HCT116 (cell line): Measurements from ENCODE around the gene SGMS2. TPM values are rescaled to one million over a fixed set of nuclear protein-coding genes. Genes with fewer than 3 reads are reported as not detected.

Experiments
- ATAC-seq: fragments of 200-7000 bp; cut with Tn5 transposase; 2 replicates; pipeline ENCODE4 v1.9.1; 2020; ENCODE audit warnings: mild to moderate bottlenecking, moderate library complexity
- BruUV-seq: library from RNA; stranded (reverse); fragments of 400-500 nt; replicated peaks from 2 replicates; lab custom pipeline; 2021; lab: Mats Ljungman, UMichigan
- CTCF ChIA-PET: fragments of 300-600 bp; sonication (Branson Sonifier 250); formaldehyde crosslinking; loops from one replicate; lab custom pipeline; 2021; ENCODE audit warnings: antibody characterized with exemption; lab: Charles Lee
- POLR2A ChIA-PET: fragments of 300-600, 350-600 bp; sonication (Branson Sonifier 250); formaldehyde crosslinking; loops from one replicate; lab custom pipeline; 2021; ENCODE audit warnings: antibody characterized with exemption; lab: Charles Lee
- RAD21 ChIA-PET, 2 experiments: fragments of 300-600 bp; sonication (Branson Sonifier 250); formaldehyde crosslinking; loops; one replicate each; lab custom pipeline; 2023; ENCODE audit warnings: low total read pairs in 2 of 2; ENCODE audit not compliant: uncharacterized antibody in 2 of 2, unreplicated experiment in 2 of 2, low non-redundant PET in 1 of 2; lab: Charles Lee
- DNase-seq: peaks from one replicate; pipeline ENCODE4 v3.0.0-alpha.2; 2010; ENCODE audit warnings: low read depth, low spot score
- H2AFZ ChIP-seq: fragments of 200-600 bp; shearing (Covaris generic), sonication (generic); 2 replicates; pipeline ENCODE4 v1.6.1; 2017; ENCODE audit warnings: low read depth, mixed run types, mixed read lengths, antibody characterized with exemption, low read length; ENCODE audit not compliant: poor library complexity, severe bottlenecking
- H3K27ac ChIP-seq: 2 replicates; pipeline ENCODE4 v1.5.1; 2012; ENCODE audit warnings: low read depth, low read length
- H3K27me3 ChIP-seq: fragments of 200-600 bp; sonication (generic); 2 replicates; pipeline ENCODE4 v1.6.1; 2016; ENCODE audit warnings: mixed run types, low read length, mixed read lengths; ENCODE audit not compliant: insufficient read depth
- H3K36me3 ChIP-seq, 2 experiments: fragments of 200-500 bp in 1 of 2; fragments of 200-600 bp in 1 of 2; sonication (Bioruptor generic) in 1 of 2; sonication (generic) in 1 of 2; 2 replicates each; pipeline versions ENCODE4 v1.5.1 to v1.6.1; 2014 to 2016; ENCODE audit warnings: low read length in 2 of 2, inconsistent platforms in 1 of 2, mixed read lengths in 1 of 2, mixed run types in 1 of 2; ENCODE audit not compliant: insufficient read depth in 2 of 2, control insufficient read depth in 1 of 2
- H3K4me1 ChIP-seq, 2 experiments: fragments of 200-600 bp in 1 of 2; sonication (generic) in 1 of 2; 2 replicates each; pipeline versions ENCODE4 v1.5.1 to v1.6.1; 2012 to 2017; ENCODE audit warnings: low read length in 2 of 2, inconsistent platforms in 1 of 2, mild to moderate bottlenecking in 1 of 2, mixed read lengths in 1 of 2, mixed run types in 1 of 2, moderate library complexity in 1 of 2; ENCODE audit not compliant: insufficient read depth in 2 of 2, control insufficient read depth in 1 of 2
- H3K4me2 ChIP-seq: fragments of 200-600 bp; sonication (generic); 2 replicates; pipeline ENCODE4 v1.6.1; 2017; ENCODE audit warnings: mixed run types, low read length, mixed read lengths
- H3K4me3 ChIP-seq, 2 experiments: fragments of 200-600 bp in 1 of 2; sonication (generic) in 1 of 2; replicated peaks in 1 of 2; 2 replicates each; pipeline ENCODE4 v1.5.1; 2011 to 2016; ENCODE audit warnings: low read length in 2 of 2, control low read depth in 1 of 2, low read depth in 1 of 2, mild to moderate bottlenecking in 1 of 2, mixed read lengths in 1 of 2, mixed run types in 1 of 2
- H3K79me2 ChIP-seq: fragments of 200-600 bp; sonication (generic); 2 replicates; pipeline ENCODE4 v1.6.1; 2017; ENCODE audit warnings: mild to moderate bottlenecking, mixed run types, low read length, moderate library complexity, mixed read lengths; ENCODE audit not compliant: insufficient read depth
- H3K9ac ChIP-seq: fragments of 200-600 bp; sonication (generic); 2 replicates; pipeline ENCODE4 v1.6.1; 2016; ENCODE audit warnings: low read length, mixed read lengths
- H3K9me2 ChIP-seq: fragments of 200-600 bp; sonication (generic), shearing (Covaris generic); 2 replicates; pipeline ENCODE4 v1.6.1; 2017; ENCODE audit warnings: mixed run types, mild to moderate bottlenecking, moderate library complexity; ENCODE audit not compliant: insufficient read depth
- H3K9me3 ChIP-seq, 2 experiments: fragments of 200-500 bp in 1 of 2; fragments of 200-600 bp in 1 of 2; sonication (Bioruptor generic) in 1 of 2; sonication (generic) in 1 of 2; 2 replicates each; pipeline ENCODE4 v1.6.1; 2014 to 2017; ENCODE audit warnings: low read length in 2 of 2, mixed read lengths in 2 of 2, inconsistent platforms in 1 of 2, low read depth in 1 of 2, mild to moderate bottlenecking in 1 of 2, mixed run types in 1 of 2, moderate library complexity in 1 of 2; ENCODE audit not compliant: control insufficient read depth in 1 of 2, insufficient read depth in 1 of 2
- H4K20me1 ChIP-seq: fragments of 200-600 bp; sonication (generic), shearing (Covaris generic); 2 replicates; pipeline ENCODE4 v1.6.1; 2017; ENCODE audit warnings: mixed run types, mild to moderate bottlenecking, moderate library complexity; ENCODE audit not compliant: insufficient read depth
- CEBPB ChIP-seq: IDR thresholded peaks from 2 replicates; pipeline ENCODE4 v1.6.1; 2012; ENCODE audit warnings: low read depth
- EGR1 ChIP-seq: IDR thresholded peaks from 2 replicates; pipeline ENCODE4 v1.6.1; 2012; ENCODE audit warnings: low read depth
- EZH2 ChIP-seq: fragments of 200-600 bp; sonication (generic); IDR thresholded peaks from 2 replicates; pipeline ENCODE4 v1.6.1; 2017; ENCODE audit warnings: antibody characterized with exemption, mixed run types
- POLR2AphosphoS5 ChIP-seq: IDR thresholded peaks from 2 replicates; pipeline ENCODE4 v1.6.1; 2011; ENCODE audit warnings: mild to moderate bottlenecking, low read depth, low read length, moderate library complexity
- RAD21 ChIP-seq: IDR thresholded peaks from 2 replicates; pipeline ENCODE4 v1.6.1; 2012; ENCODE audit warnings: low read depth, mild to moderate bottlenecking
- SP1 ChIP-seq: IDR thresholded peaks from 2 replicates; pipeline ENCODE4 v1.6.1; 2012; ENCODE audit warnings: low read depth
- TCF7L2 ChIP-seq: IDR thresholded peaks from 2 replicates; pipeline ENCODE4 v1.7.0; 2011; ENCODE audit warnings: borderline replicate concordance, inconsistent platforms; ENCODE audit not compliant: insufficient read depth, insufficient read length; ENCODE audit errors: extremely low read depth
- YY1 ChIP-seq: IDR thresholded peaks from 2 replicates; pipeline ENCODE4 v1.6.1; 2011; ENCODE audit warnings: low read length, low read depth, moderate library complexity, mild to moderate bottlenecking; ENCODE audit not compliant: insufficient replicate concordance; ENCODE audit errors: extremely low read depth
- ZFX ChIP-seq: fragments of 450-650 bp; IDR thresholded peaks from 2 replicates; pipeline ENCODE4 v1.6.1; 2017
- ZNF274 ChIP-seq: fragments of 200-500 bp; sonication (Bioruptor generic); IDR thresholded peaks from 2 replicates; pipeline ENCODE4 v1.6.1; 2014; ENCODE audit warnings: mild to moderate bottlenecking, low read depth, low read length, inconsistent platforms
- intact Hi-C: fragments of 100-400 bp; cut with micrococcal nuclease; formaldehyde crosslinking; loops from 2 replicates; pipeline ENCODE4 v1.10.0; 2022
- total RNA-seq: library from RNA; stranded (reverse); gene quantifications from one replicate; pipeline ENCODE4 v1.2.1, GENCODE V29; 2021; ENCODE audit not compliant: unreplicated experiment
- TF ChIP-seq, protein P1 (sequence below): IDR thresholded peaks from 2 replicates; pipeline ENCODE4 v1.6.1; 2011; ENCODE audit warnings: mild to moderate bottlenecking, low read length, moderate library complexity; ENCODE audit not compliant: insufficient replicate concordance; ENCODE audit errors: extremely low read depth
- TF ChIP-seq, protein P2 (sequence below), 3 experiments: fragments of 200-600 bp in 1 of 3; sonication (generic) in 1 of 3; IDR thresholded peaks in 2 of 3; conservative IDR thresholded peaks in 1 of 3; 2 replicates each; pipeline ENCODE4 v1.5.1; 2012 to 2017; ENCODE audit warnings: low read depth in 2 of 3, low read length in 2 of 3, antibody characterized with exemption in 1 of 3, borderline replicate concordance in 1 of 3, control low read depth in 1 of 3, mild to moderate bottlenecking in 1 of 3, mixed read lengths in 1 of 3, mixed run types in 1 of 3, moderate library complexity in 1 of 3; ENCODE audit not compliant: insufficient read depth in 1 of 3

SGMS2 gene
- total RNA-seq, 1 experiment from 2014 or later = 36.6 TPM

DNA sequence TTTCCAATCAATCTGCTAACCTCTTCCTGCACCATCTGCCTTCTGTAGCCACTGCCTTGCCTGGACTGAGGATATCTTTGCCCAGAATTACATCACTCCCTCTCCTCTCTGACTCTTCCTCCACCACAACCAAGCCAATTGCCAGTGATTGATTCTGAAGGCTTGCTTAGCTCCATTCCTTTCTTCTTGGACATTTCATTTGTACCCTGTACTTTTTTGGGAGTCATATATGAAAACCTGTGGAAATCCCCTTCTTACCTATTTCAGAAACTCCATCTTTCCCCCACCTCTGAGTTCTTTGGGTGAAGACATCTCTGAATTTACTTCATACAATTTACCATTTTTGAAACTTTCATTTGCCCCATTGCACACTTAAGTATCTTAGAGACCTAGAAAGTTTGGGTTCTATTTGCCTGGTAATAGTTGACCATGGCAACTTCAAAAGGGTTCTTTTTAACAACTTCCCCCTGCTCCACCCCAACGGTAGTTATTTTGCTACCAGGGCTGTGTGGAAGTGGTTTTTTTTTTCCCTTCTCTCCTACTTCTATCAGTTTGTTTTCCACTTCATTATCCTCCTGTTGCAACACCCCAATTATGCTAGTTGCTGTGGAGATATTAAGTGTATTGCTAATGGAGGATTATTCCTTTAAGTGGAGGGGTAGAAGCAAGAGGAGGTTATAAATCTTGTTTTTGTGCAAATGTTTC is 14.3 kb downstream of the SGMS2 start:
- no peak for DNase-seq

DNA sequence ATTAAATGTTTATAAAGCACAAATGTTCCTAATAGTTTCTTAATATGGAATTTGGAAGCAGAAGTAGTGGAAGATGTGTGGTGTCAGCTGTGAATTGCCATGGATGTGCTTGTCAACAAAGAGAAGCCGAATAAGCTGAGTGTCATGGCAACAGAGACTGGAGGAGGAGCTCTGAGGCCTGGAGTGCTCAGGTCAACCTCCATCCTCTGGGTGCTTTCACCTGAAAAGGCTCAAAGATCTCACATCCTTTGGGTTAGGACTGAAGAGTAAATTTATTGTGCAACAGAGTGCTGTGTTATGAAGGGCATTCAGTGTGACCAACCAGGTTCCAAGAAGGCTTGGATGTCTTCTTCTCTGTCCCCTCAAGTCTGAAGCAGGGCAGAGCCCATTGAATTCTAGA is 18.7 kb downstream of the SGMS2 start:
- intact Hi-C loops = no loop called here
- no peak for DNase-seq
- POLR2A ChIA-PET = no interaction called here
- Histone ChIP-seq H3K79me2 (peaks cover 33% of the 10 kb centered on the region), H3K27ac (no peak overlapping the region), H3K4me1 (no peaks in the 10 kb centered on the region), H2AFZ (no peak overlapping the region), H3K9me3 (peaks cover 4 to 5% of the 10 kb centered on the region in 2 experiments; a peak in 1 of 4 replicates), H3K4me3 (no peak overlapping the region), H3K36me3 (no peaks in the 10 kb centered on the region), H3K27me3 (no peaks in the 10 kb centered on the region), H3K4me2 (no peak overlapping the region), H4K20me1 (no peaks in the 10 kb centered on the region), H3K9me2 (no peaks in the 10 kb centered on the region), H3K9ac (no peak overlapping the region)
- CTCF ChIA-PET = no interaction called here
- ATAC-seq = no peak
- BruUV-seq = no TSS peak
- RAD21 ChIA-PET = no interaction called here
- no peak for TF ChIP-seq RAD21
- no peak for TF ChIP-seq SP1
- no peak for TF ChIP-seq EZH2
- TF ChIP-seq YY1 = no peak
- TF ChIP-seq EGR1 = no peak
- TF ChIP-seq, protein P1, sequence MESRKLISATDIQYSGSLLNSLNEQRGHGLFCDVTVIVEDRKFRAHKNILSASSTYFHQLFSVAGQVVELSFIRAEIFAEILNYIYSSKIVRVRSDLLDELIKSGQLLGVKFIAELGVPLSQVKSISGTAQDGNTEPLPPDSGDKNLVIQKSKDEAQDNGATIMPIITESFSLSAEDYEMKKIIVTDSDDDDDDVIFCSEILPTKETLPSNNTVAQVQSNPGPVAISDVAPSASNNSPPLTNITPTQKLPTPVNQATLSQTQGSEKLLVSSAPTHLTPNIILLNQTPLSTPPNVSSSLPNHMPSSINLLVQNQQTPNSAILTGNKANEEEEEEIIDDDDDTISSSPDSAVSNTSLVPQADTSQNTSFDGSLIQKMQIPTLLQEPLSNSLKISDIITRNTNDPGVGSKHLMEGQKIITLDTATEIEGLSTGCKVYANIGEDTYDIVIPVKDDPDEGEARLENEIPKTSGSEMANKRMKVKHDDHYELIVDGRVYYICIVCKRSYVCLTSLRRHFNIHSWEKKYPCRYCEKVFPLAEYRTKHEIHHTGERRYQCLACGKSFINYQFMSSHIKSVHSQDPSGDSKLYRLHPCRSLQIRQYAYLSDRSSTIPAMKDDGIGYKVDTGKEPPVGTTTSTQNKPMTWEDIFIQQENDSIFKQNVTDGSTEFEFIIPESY = no peak
- TF ChIP-seq, protein P2, sequence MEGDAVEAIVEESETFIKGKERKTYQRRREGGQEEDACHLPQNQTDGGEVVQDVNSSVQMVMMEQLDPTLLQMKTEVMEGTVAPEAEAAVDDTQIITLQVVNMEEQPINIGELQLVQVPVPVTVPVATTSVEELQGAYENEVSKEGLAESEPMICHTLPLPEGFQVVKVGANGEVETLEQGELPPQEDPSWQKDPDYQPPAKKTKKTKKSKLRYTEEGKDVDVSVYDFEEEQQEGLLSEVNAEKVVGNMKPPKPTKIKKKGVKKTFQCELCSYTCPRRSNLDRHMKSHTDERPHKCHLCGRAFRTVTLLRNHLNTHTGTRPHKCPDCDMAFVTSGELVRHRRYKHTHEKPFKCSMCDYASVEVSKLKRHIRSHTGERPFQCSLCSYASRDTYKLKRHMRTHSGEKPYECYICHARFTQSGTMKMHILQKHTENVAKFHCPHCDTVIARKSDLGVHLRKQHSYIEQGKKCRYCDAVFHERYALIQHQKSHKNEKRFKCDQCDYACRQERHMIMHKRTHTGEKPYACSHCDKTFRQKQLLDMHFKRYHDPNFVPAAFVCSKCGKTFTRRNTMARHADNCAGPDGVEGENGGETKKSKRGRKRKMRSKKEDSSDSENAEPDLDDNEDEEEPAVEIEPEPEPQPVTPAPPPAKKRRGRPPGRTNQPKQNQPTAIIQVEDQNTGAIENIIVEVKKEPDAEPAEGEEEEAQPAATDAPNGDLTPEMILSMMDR (IDR thresholded peaks at IDR 0.05 in 2 of 3, conservative IDR thresholded peaks at IDR 0.05 in 1 of 3; ENCODE audit: borderline replicate concordance in 1 of 3, insufficient read depth in 1 of 3, low read depth in 2 of 3, low read length in 2 of 3) = no peak
- no peak for TF ChIP-seq ZNF274
- no peak for TF ChIP-seq TCF7L2
- no peak for TF ChIP-seq ZFX

More for the DNA sequence above, 14.3 kb downstream of the SGMS2 start:
- BruUV-seq = no TSS peak
- H3K4me2 ChIP-seq = no peak overlapping the region
- POLR2A ChIA-PET = no interaction called here
- TF ChIP-seq POLR2AphosphoS5 = no peak
- 0 out of 2 replicates have a peak, but pooled peaks have one; percentile 17 for TF ChIP-seq CEBPB
- TF ChIP-seq, all 23 proteins: peak for 1
- H3K9me2 ChIP-seq = no peaks in the 10 kb centered on the region
- H3K27me3 ChIP-seq = no peaks in the 10 kb centered on the region
- no peak overlapping the region for H2AFZ ChIP-seq
- H3K9ac ChIP-seq = no peak overlapping the region
- H3K79me2 ChIP-seq = peaks cover 60% of the 10 kb centered on the region
- ChIA-PET CTCF (no interaction called here), RAD21 (no interaction called here)
- no peaks in the 10 kb centered on the region for H3K36me3 ChIP-seq
- H3K4me1 ChIP-seq = no peaks in the 10 kb centered on the region; a peak in 1 of 4 replicates
- intact Hi-C loops = no loop called here
- ATAC-seq = no peak
- no peaks in the 10 kb centered on the region for H3K9me3 ChIP-seq
- H3K4me3 ChIP-seq = no peak overlapping the region
- no peak overlapping the region for H3K27ac ChIP-seq
- H4K20me1 ChIP-seq = no peaks in the 10 kb centered on the region
